HG03060 (cell line): ENCODE data around the gene GPR143.

ENCODE experiments used
- ATAC-seq: cut with Tn5 transposase; IDR thresholded peaks from one replicate; pipeline ENCODE4 v1.9.1; 2021; ENCODE audit warnings: low read depth, moderate number of reproducible peaks; ENCODE audit not compliant: unreplicated experiment

Gene GPR143

GRCh38 chrX:9710332-9710731 is 55.3 kb downstream of the GPR143 start:
- ATAC-seq = no peak

GRCh38 chrX:9708923-9709553 is 56.6 kb downstream of the GPR143 start:
- no peak for ATAC-seq

GRCh38 chrX:9708086-9708485 is 57.6 kb downstream of the GPR143 start:
- ATAC-seq = no peak

GRCh38 chrX:9707306-9708033 is 58.2 kb downstream of the GPR143 start:
- no peak for ATAC-seq

- ATAC-seq = no peak
Observed at GRCh38 chrX:9706421-9706820, 59.2 kb downstream of the GPR143 start.

- ATAC-seq = no peak
Observed at GRCh38 chrX:9704876-9705465, 60.7 kb downstream of the GPR143 start.

GRCh38 chrX:9703406-9703805 is 62.2 kb downstream of the GPR143 start:
- no peak for ATAC-seq

GRCh38 chrX:9701790-9702189 is 63.9 kb downstream of the GPR143 start:
- no peak for ATAC-seq

- no peak for ATAC-seq
Observed at GRCh38 chrX:9700555-9700954, 65.1 kb downstream of the GPR143 start.

GRCh38 chrX:9698576-9698975 is 67.1 kb downstream of the GPR143 start:
- no peak for ATAC-seq

- ATAC-seq = no peak
Observed at GRCh38 chrX:9693307-9694001, 72.2 kb downstream of the GPR143 start.

GRCh38 chrX:9690046-9690445 is 75.6 kb downstream of the GPR143 start:
- no peak for ATAC-seq

GRCh38 chrX:9688833-9689232 is 76.8 kb downstream of the GPR143 start:
- ATAC-seq = no peak

- ATAC-seq = no peak
Observed at GRCh38 chrX:9687899-9688298, 77.7 kb downstream of the GPR143 start.

GRCh38 chrX:9683350-9683749 is 82.3 kb downstream of the GPR143 start:
- ATAC-seq = no peak

GRCh38 chrX:9682861-9683260 is 82.8 kb downstream of the GPR143 start:
- no peak for ATAC-seq

GRCh38 chrX:9682456-9682855 is 83.2 kb downstream of the GPR143 start:
- no peak for ATAC-seq

- no peak for ATAC-seq
Observed at GRCh38 chrX:9681422-9681821, 84.2 kb downstream of the GPR143 start.

GRCh38 chrX:9681011-9681410 is 84.6 kb downstream of the GPR143 start:
- no peak for ATAC-seq

GRCh38 chrX:9678215-9678965 is 87.3 kb downstream of the GPR143 start:
- no peak for ATAC-seq
